Natural killer cell treated with Interleukin-12 subunit alpha and Interleukin-12 subunit beta and Interleukin-15 and Interleukin-18, amount 100 ng/mL, for 72 hours (primary cell): ENCODE measurements around the gene LZTR1. TPM values are rescaled to one million over a fixed set of nuclear protein-coding genes. Genes with fewer than 3 reads are reported as not detected.
"Not testable (repeated sequence)": the region's sequence is repeated elsewhere in the genome, so short reads cannot be mapped to it uniquely, and the experiment has no call there.

ENCODE experiments used
- ATAC-seq, 2 donors: fragments of 150-1000 bp; cut with Tn5 transposase in 1 of 2; sonication (Bioruptor Pico), chemical (Tn5 transposase) in 1 of 2; 2 replicates each; pipeline ENCODE4 v1.10.0; 2021
- DNase-seq: peaks from one replicate; pipeline ENCODE4 v3.0.0; 2022; ENCODE audit warnings: low spot score
- H3K27ac Mint-ChIP-seq, 2 donors: 1 replicate in 1 of 2; 2 replicates in 1 of 2; pipeline ENCODE4 v1.8.0; 2022; ENCODE audit warnings: mixed read lengths in 2 of 2, mild to moderate bottlenecking in 1 of 2, moderate library complexity in 1 of 2
- H3K27me3 Mint-ChIP-seq, 2 donors: 1 replicate in 1 of 2; 2 replicates in 1 of 2; pipeline ENCODE4 v1.8.0; 2022; ENCODE audit warnings: mixed read lengths in 2 of 2
- H3K36me3 Mint-ChIP-seq: one replicate; pipeline ENCODE4 v1.8.0; 2022; ENCODE audit warnings: mixed read lengths
- H3K4me1 Mint-ChIP-seq, 2 donors: 1 replicate in 1 of 2; 2 replicates in 1 of 2; pipeline ENCODE4 v1.8.0; 2022; ENCODE audit warnings: low read depth in 2 of 2, mixed read lengths in 2 of 2, mild to moderate bottlenecking in 1 of 2
- H3K4me3 Mint-ChIP-seq: one replicate; pipeline ENCODE4 v1.8.0; 2022; ENCODE audit warnings: mixed read lengths
- H3K9me3 Mint-ChIP-seq: 2 replicates; pipeline ENCODE4 v1.8.0; 2022; ENCODE audit warnings: mixed read lengths
- total RNA-seq, 2 donors: library from RNA; stranded (reverse); gene quantifications; one replicate each; pipeline ENCODE4 v1.2.3, GENCODE V29; 2022

Gene LZTR1
- total RNA-seq, 2 donors from 2014 or later, result 76.2 to 133 TPM

GRCh38 chr22:20996598-20997535 lies 14.8 kb downstream of the LZTR1 start:
- Mint-ChIP-seq H3K9me3 (no peaks in the 10 kb centered on the region), H3K4me1 (peaks cover 7 to 11% of the 10 kb centered on the region in 2 donors), H3K36me3 (no peaks in the 10 kb centered on the region), H3K27ac (no peak overlapping the region), H3K4me3 (no peak overlapping the region), H3K27me3 (no peaks in the 10 kb centered on the region)
- DNase-seq (no peak), ATAC-seq (no peak)

DNA sequence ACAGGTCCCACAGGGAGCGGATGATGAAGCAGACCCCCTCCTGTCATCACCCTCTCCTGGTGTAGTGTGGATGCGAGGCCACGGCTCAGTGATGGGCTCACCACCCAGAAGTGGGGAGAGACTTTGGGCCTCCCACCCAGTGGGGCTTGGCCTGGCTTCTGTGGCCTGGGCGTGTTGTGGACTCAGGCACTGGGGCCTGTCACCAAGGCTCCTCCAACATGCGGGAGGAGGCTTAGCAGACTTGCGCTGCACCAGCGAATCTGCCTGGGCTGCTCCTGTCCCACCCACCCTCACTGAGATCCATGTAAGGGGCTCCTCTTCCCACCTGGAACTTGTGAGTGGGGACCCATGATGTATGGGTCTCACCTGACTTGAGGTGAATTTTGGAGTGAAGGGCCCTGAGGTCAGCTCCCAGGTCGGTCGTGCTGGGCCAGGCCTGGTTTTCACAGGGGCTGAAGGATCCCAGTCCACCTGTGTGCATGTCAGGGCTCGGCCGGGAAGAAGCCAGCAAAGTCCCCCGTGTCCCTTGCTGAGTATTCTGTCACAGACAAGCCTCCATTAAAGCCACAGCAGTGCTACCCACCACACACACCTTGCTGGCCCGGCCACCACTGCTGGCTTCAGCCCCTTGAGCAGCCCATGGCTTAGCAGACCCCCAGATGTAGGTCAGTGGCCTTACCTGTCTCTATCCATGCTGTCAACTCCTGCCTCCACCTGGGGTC lies 15.6 kb downstream of the LZTR1 start:
- Mint-ChIP-seq H3K4me1 (peaks cover 11 to 15% of the 10 kb centered on the region in 2 donors), H3K27me3 (no peaks in the 10 kb centered on the region), H3K9me3 (no peaks in the 10 kb centered on the region), H3K27ac (no peak overlapping the region), H3K4me3 (no peak overlapping the region), H3K36me3 (no peaks in the 10 kb centered on the region)
- ATAC-seq (no peak), DNase-seq (no peak)

DNA sequence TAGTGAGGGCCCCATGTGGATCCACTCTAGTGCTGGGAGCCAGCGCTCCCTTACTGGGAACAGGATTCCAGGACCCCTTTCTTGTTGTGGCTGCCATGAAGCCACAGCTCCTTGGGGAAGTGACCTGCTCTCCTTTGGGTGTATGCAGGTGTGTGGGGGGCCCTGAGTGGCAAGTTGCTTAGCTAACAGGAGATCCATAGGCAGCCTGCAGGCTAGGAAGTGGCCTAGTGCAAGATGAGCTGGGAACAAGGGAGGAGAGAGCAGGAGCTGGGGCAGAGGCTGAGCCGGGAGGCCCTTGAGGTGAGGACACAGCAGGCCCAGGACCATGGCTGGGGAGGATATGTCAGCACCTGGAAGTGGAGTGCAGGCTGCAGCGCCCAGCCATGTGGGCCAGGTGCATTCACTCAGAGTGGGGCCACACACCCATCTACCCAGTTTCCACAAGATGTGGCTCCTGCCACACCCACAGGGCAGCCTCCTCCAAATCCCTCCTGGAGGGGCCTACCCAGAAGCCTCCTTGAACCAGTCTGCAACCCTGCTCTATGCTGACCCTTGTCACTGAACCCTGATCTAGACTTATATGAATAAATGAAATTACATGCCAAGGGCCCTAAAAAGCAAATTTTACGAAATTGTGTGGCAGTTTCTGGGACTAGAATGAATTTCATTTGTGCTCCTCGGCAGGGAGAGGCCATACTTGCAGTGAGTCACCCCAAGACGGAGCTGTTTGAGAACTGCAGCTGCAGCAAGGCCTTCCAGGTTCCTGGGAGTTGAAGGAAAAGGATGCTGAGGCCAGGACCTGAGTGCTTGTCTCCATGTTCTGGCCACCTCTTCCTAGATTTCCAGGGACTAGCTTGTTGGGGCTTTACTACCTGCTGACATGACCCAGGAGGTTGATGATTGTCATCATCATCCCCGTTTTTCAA lies 16.6 kb downstream of the LZTR1 start:
- Mint-ChIP-seq H3K4me3 (no peak overlapping the region), H3K36me3 (no peaks in the 10 kb centered on the region), H3K4me1 (peaks cover 18 to 25% of the 10 kb centered on the region in 2 donors)

GRCh38 chr22:20999350-21000206 lies 17.5 kb downstream of the LZTR1 start:
- DNase-seq (no peak), ATAC-seq (no peak)
- H3K36me3 Mint-ChIP-seq, result no peaks in the 10 kb centered on the region
- peaks cover 18 to 27% of the 10 kb centered on the region in 2 donors for H3K4me1 Mint-ChIP-seq
- peak overlapping the region; percentile 98 for H3K4me3 Mint-ChIP-seq
- no peaks in the 10 kb centered on the region for H3K9me3 Mint-ChIP-seq
- H3K27me3 Mint-ChIP-seq, result no peaks in the 10 kb centered on the region
- peak overlapping the region; percentile 53 to 98 for H3K27ac Mint-ChIP-seq

More for the DNA sequence above, 16.6 kb downstream of the LZTR1 start:
- Mint-ChIP-seq H3K27ac (no peak overlapping the region), H3K27me3 (no peaks in the 10 kb centered on the region), H3K9me3 (no peaks in the 10 kb centered on the region)
- no peak for DNase-seq
- no peak for ATAC-seq

- peak overlapping the region; percentile 98 for H3K4me3 Mint-ChIP-seq
- ATAC-seq, result no peak
- no peaks in the 10 kb centered on the region for H3K9me3 Mint-ChIP-seq
- peak; percentile 39 for DNase-seq
- peak overlapping the region; percentile 98 for H3K27ac Mint-ChIP-seq
- H3K4me1 Mint-ChIP-seq, result peaks cover 18 to 27% of the 10 kb centered on the region in 2 donors
- H3K36me3 Mint-ChIP-seq, result no peaks in the 10 kb centered on the region
- H3K27me3 Mint-ChIP-seq, result no peaks in the 10 kb centered on the region
Measured at GRCh38 chr22:21000207-21000986, 18.3 kb downstream of the LZTR1 start.

GRCh38 chr22:21000987-21001600 lies 19.0 kb downstream of the LZTR1 start:
- Mint-ChIP-seq H3K4me3 (peak overlapping the region; percentile 98), H3K4me1 (peaks cover 18 to 27% of the 10 kb centered on the region in 2 donors), H3K27me3 (no peaks in the 10 kb centered on the region), H3K9me3 (no peaks in the 10 kb centered on the region), H3K27ac (peak overlapping the region; percentile 98), H3K36me3 (no peaks in the 10 kb centered on the region)
- DNase-seq (no peak), ATAC-seq (no peak)

- Mint-ChIP-seq H3K9me3 (no peaks in the 10 kb centered on the region), H3K4me1 (peaks cover 18 to 27% of the 10 kb centered on the region in 2 donors), H3K4me3 (peak within 1 kb of the TSS; percentile 98), H3K27ac (peak within 1 kb of the TSS; percentile 98), H3K36me3 (no peaks in the 10 kb centered on the region), H3K27me3 (no peaks in the 10 kb centered on the region)
- peak; percentile 98 for DNase-seq
- ATAC-seq, result peak; percentile 95 to 96
Measured at GRCh38 chr22:21001601-21002325, 19.7 kb downstream of the LZTR1 start, which contains the start of gene THAP7. TSS of gene THAP7 (minus strand) at chr22:21002118. CDS start at chr22:21001911, 207 bp downstream.

- H3K4me3 Mint-ChIP-seq, result peak overlapping the region; percentile 98
- ATAC-seq, result no peak
- DNase-seq, result no peak
- peak overlapping the region; percentile 98 for H3K27ac Mint-ChIP-seq
- H3K9me3 Mint-ChIP-seq, result no peaks in the 10 kb centered on the region
- peaks cover 18 to 27% of the 10 kb centered on the region in 2 donors for H3K4me1 Mint-ChIP-seq
- H3K36me3 Mint-ChIP-seq, result no peaks in the 10 kb centered on the region
- no peaks in the 10 kb centered on the region for H3K27me3 Mint-ChIP-seq
Measured at GRCh38 chr22:21003782-21004181, 21.7 kb downstream of the LZTR1 start.

DNA sequence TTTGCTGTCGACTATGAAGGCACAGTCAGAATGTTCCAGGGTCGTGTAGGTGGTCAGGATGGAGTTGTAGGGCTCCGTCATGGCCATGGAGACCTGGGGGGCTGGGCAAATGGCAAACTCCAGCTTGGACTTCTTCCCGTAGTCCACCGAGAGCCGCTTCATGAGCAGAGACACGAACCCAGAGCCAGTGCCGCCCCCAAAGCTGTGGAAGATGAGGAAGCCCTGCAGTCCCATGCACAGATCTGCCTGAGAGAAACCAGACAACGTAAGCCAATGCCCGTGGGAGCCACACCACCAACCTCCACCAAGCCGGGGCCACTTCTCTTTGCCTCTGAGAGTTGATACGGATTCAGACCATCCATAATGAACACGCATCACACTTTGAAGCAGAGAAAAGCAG lies 27.1 kb downstream of the LZTR1 start:
- H3K27me3 Mint-ChIP-seq, DNase-seq, ATAC-seq, H3K9me3 Mint-ChIP-seq, H3K4me1 Mint-ChIP-seq, H3K36me3 Mint-ChIP-seq, H3K4me3 Mint-ChIP-seq, H3K27ac Mint-ChIP-seq: not testable (repeated sequence)

GRCh38 chr22:21009638-21010425 lies 27.7 kb downstream of the LZTR1 start:
- Mint-ChIP-seq H3K9me3 (no peaks in the 10 kb centered on the region), H3K36me3 (no peaks in the 10 kb centered on the region), H3K4me3 (no peak overlapping the region), H3K27me3 (no peaks in the 10 kb centered on the region), H3K4me1 (peaks cover 10 to 15% of the 10 kb centered on the region in 2 donors), H3K27ac (no peak overlapping the region)
- no peak for DNase-seq
- ATAC-seq, result no peak
